Stimulated activated naive CD8-positive, alpha-beta T cell treated with anti-CD3 and anti-CD28 coated beads, Interleukin-15, amount 100 ng/mL, for 72 hours (primary cell): ENCODE results near the gene DISC1.

Source experiments
- ATAC-seq: fragments of 150-1000 bp; cut with Tn5 transposase; 2 replicates; pipeline ENCODE4 v1.10.0; 2021; ENCODE audit warnings: mild to moderate bottlenecking, moderate library complexity
- DNase-seq, 2 donors: peaks; one replicate each; pipeline ENCODE4 v3.0.0; 2021 to 2022
- H3K27ac Mint-ChIP-seq, 2 donors: one replicate each; pipeline ENCODE4 v1.8.0; 2022; ENCODE audit warnings: mild to moderate bottlenecking in 2 of 2, mixed read lengths in 2 of 2, moderate library complexity in 2 of 2
- H3K27me3 Mint-ChIP-seq: one replicate; pipeline ENCODE4 v1.8.0; 2022; ENCODE audit warnings: mixed read lengths
- H3K4me1 Mint-ChIP-seq: one replicate; pipeline ENCODE4 v1.8.0; 2022; ENCODE audit warnings: mild to moderate bottlenecking, mixed read lengths
- H3K4me3 Mint-ChIP-seq, 2 donors: one replicate each; pipeline ENCODE4 v1.8.0; 2022; ENCODE audit warnings: mild to moderate bottlenecking in 2 of 2, mixed read lengths in 2 of 2, moderate library complexity in 1 of 2
- H3K9me3 Mint-ChIP-seq, 2 donors: one replicate each; pipeline ENCODE4 v1.8.0; 2022; ENCODE audit warnings: mixed read lengths in 2 of 2

The DISC1 gene

GRCh38 chr1:231827337-231828105 is 200.9 kb downstream of the DISC1 start:
- H3K27ac Mint-ChIP-seq: peak overlapping the region in 1 of 2 donors; percentile 65
- H3K9me3 Mint-ChIP-seq: no peaks in the 10 kb centered on the region
- no peaks in the 10 kb centered on the region for H3K4me1 Mint-ChIP-seq
- DNase-seq: no peak
- ATAC-seq: no peak
- H3K4me3 Mint-ChIP-seq: no peak overlapping the region
- H3K27me3 Mint-ChIP-seq: no peaks in the 10 kb centered on the region

GRCh38 chr1:231828182-231828920 is 201.8 kb downstream of the DISC1 start:
- H3K27me3 Mint-ChIP-seq: no peaks in the 10 kb centered on the region
- H3K27ac Mint-ChIP-seq: no peak overlapping the region
- DNase-seq (no peak), ATAC-seq (no peak)
- H3K9me3 Mint-ChIP-seq: no peaks in the 10 kb centered on the region
- H3K4me1 Mint-ChIP-seq: no peaks in the 10 kb centered on the region
- no peak overlapping the region for H3K4me3 Mint-ChIP-seq

- DNase-seq: no peak
- no peaks in the 10 kb centered on the region for H3K27me3 Mint-ChIP-seq
- no peaks in the 10 kb centered on the region for H3K4me1 Mint-ChIP-seq
- no peak for ATAC-seq
- no peak overlapping the region for H3K27ac Mint-ChIP-seq
- no peak overlapping the region for H3K4me3 Mint-ChIP-seq
- no peaks in the 10 kb centered on the region for H3K9me3 Mint-ChIP-seq
Measured at GRCh38 chr1:231829332-231829731, 202.7 kb downstream of the DISC1 start.

- no peak for ATAC-seq
- no peak overlapping the region for H3K4me3 Mint-ChIP-seq
- DNase-seq: no peak
- H3K27me3 Mint-ChIP-seq: no peaks in the 10 kb centered on the region
- no peak overlapping the region for H3K27ac Mint-ChIP-seq
- no peaks in the 10 kb centered on the region for H3K4me1 Mint-ChIP-seq
- H3K9me3 Mint-ChIP-seq: no peaks in the 10 kb centered on the region
Measured at GRCh38 chr1:231836227-231836893, 209.8 kb downstream of the DISC1 start.

GRCh38 chr1:231838521-231838920 is 211.9 kb downstream of the DISC1 start:
- H3K4me3 Mint-ChIP-seq: no peak overlapping the region
- H3K4me1 Mint-ChIP-seq: no peaks in the 10 kb centered on the region
- H3K27me3 Mint-ChIP-seq: no peaks in the 10 kb centered on the region
- ATAC-seq: no peak
- no peak for DNase-seq
- no peaks in the 10 kb centered on the region for H3K9me3 Mint-ChIP-seq
- H3K27ac Mint-ChIP-seq: no peak overlapping the region

GRCh38 chr1:231839999-231840398 is 213.4 kb downstream of the DISC1 start:
- no peak overlapping the region for H3K4me3 Mint-ChIP-seq
- peaks cover 12% of the 10 kb centered on the region for H3K4me1 Mint-ChIP-seq
- no peaks in the 10 kb centered on the region for H3K27me3 Mint-ChIP-seq
- H3K27ac Mint-ChIP-seq: no peak overlapping the region
- DNase-seq (no peak), ATAC-seq (no peak)
- no peaks in the 10 kb centered on the region for H3K9me3 Mint-ChIP-seq

- Mint-ChIP-seq H3K9me3 (no peaks in the 10 kb centered on the region), H3K27me3 (no peaks in the 10 kb centered on the region), H3K4me3 (no peak overlapping the region), H3K4me1 (peaks cover 21% of the 10 kb centered on the region), H3K27ac (no peak overlapping the region)
- DNase-seq: no peak
- no peak for ATAC-seq
Measured at GRCh38 chr1:231841616-231842344, 215.2 kb downstream of the DISC1 start.

GRCh38 chr1:231842441-231842840 is 215.9 kb downstream of the DISC1 start:
- no peak overlapping the region for H3K4me3 Mint-ChIP-seq
- DNase-seq: no peak
- peaks cover 21% of the 10 kb centered on the region for H3K4me1 Mint-ChIP-seq
- H3K9me3 Mint-ChIP-seq: no peaks in the 10 kb centered on the region
- ATAC-seq: no peak
- peak overlapping the region in 1 of 2 donors; percentile 8 for H3K27ac Mint-ChIP-seq
- H3K27me3 Mint-ChIP-seq: no peaks in the 10 kb centered on the region

- Mint-ChIP-seq H3K4me3 (no peak overlapping the region), H3K27me3 (no peaks in the 10 kb centered on the region), H3K4me1 (peaks cover 21% of the 10 kb centered on the region), H3K27ac (peak overlapping the region; percentile 16 to 17), H3K9me3 (no peaks in the 10 kb centered on the region)
- DNase-seq (no peak), ATAC-seq (peak; percentile 64)
Measured at GRCh38 chr1:231844986-231845502, 218.5 kb downstream of the DISC1 start.

- ATAC-seq (no peak), DNase-seq (no peak)
- no peaks in the 10 kb centered on the region for H3K27me3 Mint-ChIP-seq
- H3K4me3 Mint-ChIP-seq: no peak overlapping the region
- H3K27ac Mint-ChIP-seq: no peak overlapping the region
- H3K9me3 Mint-ChIP-seq: no peaks in the 10 kb centered on the region
- H3K4me1 Mint-ChIP-seq: peaks cover 21% of the 10 kb centered on the region
Measured at GRCh38 chr1:231847612-231848397, 221.2 kb downstream of the DISC1 start.

- ATAC-seq: no peak
- H3K4me3 Mint-ChIP-seq: no peak overlapping the region
- no peak for DNase-seq
- H3K9me3 Mint-ChIP-seq: no peaks in the 10 kb centered on the region
- H3K27me3 Mint-ChIP-seq: no peaks in the 10 kb centered on the region
- peaks cover 9% of the 10 kb centered on the region for H3K4me1 Mint-ChIP-seq
- no peak overlapping the region for H3K27ac Mint-ChIP-seq
Measured at GRCh38 chr1:231849981-231850380, 223.4 kb downstream of the DISC1 start.

GRCh38 chr1:231850786-231851185 is 224.2 kb downstream of the DISC1 start:
- Mint-ChIP-seq H3K4me1 (peaks cover under 1% of the 10 kb centered on the region), H3K4me3 (no peak overlapping the region), H3K9me3 (no peaks in the 10 kb centered on the region), H3K27ac (no peak overlapping the region), H3K27me3 (no peaks in the 10 kb centered on the region)
- ATAC-seq (no peak), DNase-seq (no peak)

- Mint-ChIP-seq H3K27ac (no peak overlapping the region), H3K27me3 (no peaks in the 10 kb centered on the region)
- DNase-seq: no peak
Measured at GRCh38 chr1:231853588-231854207, 227.1 kb downstream of the DISC1 start.

GRCh38 chr1:231855361-231855760 is 228.8 kb downstream of the DISC1 start:
- Mint-ChIP-seq H3K27ac (no peak overlapping the region), H3K4me3 (no peak overlapping the region), H3K27me3 (no peaks in the 10 kb centered on the region), H3K9me3 (no peaks in the 10 kb centered on the region), H3K4me1 (peaks cover 17% of the 10 kb centered on the region)
- ATAC-seq: no peak
- DNase-seq: no peak

More at GRCh38 chr1:231853588-231854207, 227.1 kb downstream of the DISC1 start:
- Mint-ChIP-seq H3K9me3 (no peaks in the 10 kb centered on the region), H3K4me1 (peaks cover 6% of the 10 kb centered on the region), H3K4me3 (no peak overlapping the region)
- ATAC-seq: no peak
